Fibroblast of villous mesenchyme (primary cell): ENCODE measurements around the gene TSC22D1. TPM values are rescaled to one million over a fixed set of nuclear protein-coding genes. Genes with fewer than 3 reads are reported as not detected.

Experiments
- DNase-seq: peaks from one replicate; pipeline ENCODE4 v3.0.0-alpha.2; 2010; ENCODE audit warnings: low read depth
- H3K4me3 ChIP-seq: 2 replicates; pipeline ENCODE4 v1.5.1; 2011; ENCODE audit warnings: low read depth, mild to moderate bottlenecking, low read length
- CTCF ChIP-seq: IDR thresholded peaks from 2 replicates; pipeline ENCODE4 v1.5.1; 2012; ENCODE audit warnings: low read depth, mild to moderate bottlenecking, low read length; ENCODE audit not compliant: insufficient read depth
- total RNA-seq: library from RNA; depleted of rRNA; stranded (reverse); fragments of >200 nt; gene quantifications from 2 replicates; pipeline ENCODE4 v1.2.3, GENCODE V29; 2012

Gene TSC22D1
- total RNA-seq, 1 donor: 54.8 TPM

GRCh38 chr13:44426461-44426860 lies 149.7 kb downstream of the TSC22D1 start:
- TF ChIP-seq CTCF: no peak
- H3K4me3 ChIP-seq: no peak overlapping the region
- DNase-seq: no peak

DNA sequence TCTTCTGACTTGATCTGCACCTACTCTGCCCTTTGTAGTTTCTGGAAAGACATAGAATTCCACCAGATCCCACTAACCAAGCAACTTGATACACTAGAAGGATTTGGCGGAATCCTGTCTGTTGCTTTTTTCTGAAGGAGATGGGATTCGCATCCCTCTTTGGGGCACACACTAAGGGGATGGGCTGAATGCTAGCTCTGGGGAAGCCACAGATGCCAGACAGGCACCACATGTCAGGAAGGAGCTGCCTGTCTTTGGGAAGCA lies 150.4 kb downstream of the TSC22D1 start:
- no peak for TF ChIP-seq CTCF
- no peak for DNase-seq
- no peak overlapping the region for H3K4me3 ChIP-seq

DNA sequence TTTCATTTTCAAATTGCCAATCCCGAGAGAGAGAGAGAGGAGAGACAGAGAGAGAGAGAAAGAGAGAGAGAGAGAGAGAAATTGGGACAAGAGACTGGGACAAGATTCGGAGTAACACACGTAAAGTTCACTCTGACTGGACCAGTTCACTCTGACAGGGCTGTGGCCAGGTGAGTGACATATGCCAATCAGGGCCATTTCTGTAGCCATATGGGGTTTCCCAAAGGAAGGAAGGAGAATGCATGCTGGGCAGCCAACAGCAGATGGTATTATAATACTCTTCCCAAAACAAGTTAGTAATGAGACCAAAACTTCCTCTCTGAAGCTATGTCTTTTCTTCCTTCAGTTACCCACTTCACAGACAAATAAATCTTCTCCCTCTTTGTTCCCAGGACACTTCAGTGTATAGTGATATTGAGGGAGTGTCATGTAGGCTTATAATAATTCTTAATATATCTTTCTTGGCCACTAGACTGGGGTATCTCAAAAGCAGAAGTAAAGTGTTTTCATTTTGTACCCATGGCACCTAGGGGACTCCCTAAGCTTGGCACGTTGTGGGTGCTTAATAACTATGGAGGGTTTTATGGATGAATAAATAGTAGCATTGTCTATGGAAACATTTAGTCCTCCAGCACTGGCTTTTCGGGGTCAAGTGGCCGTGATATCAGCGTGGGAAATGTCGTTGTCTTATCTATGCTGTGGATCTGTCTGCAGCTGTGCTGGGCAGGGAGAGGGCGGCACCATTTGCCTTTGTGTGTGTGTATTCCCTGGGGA lies 150.9 kb downstream of the TSC22D1 start:
- H3K4me3 ChIP-seq: no peak overlapping the region
- peak; percentile 51 for DNase-seq
- no peak for TF ChIP-seq CTCF

DNA sequence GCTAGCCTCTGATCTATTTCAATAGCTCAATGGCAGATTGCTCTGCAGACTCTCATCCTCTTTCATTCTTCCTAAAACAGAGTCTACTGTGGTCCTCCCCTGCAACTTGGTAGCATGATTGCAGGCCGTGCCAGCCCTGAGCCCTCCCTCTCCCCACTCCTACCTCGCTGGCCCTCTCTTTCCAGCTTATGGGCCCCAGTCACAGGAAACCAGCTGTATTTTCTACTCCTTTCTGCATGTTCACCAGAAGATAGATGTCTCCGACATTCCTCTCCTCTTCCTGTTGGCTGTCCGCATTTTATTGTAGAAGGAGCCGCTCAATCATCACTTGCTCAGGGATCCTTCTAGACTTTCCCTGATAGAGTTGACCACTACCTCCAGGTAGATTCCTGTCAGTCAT lies 152.3 kb downstream of the TSC22D1 start:
- TF ChIP-seq CTCF: no peak
- no peak for DNase-seq
- no peak overlapping the region for H3K4me3 ChIP-seq

DNA sequence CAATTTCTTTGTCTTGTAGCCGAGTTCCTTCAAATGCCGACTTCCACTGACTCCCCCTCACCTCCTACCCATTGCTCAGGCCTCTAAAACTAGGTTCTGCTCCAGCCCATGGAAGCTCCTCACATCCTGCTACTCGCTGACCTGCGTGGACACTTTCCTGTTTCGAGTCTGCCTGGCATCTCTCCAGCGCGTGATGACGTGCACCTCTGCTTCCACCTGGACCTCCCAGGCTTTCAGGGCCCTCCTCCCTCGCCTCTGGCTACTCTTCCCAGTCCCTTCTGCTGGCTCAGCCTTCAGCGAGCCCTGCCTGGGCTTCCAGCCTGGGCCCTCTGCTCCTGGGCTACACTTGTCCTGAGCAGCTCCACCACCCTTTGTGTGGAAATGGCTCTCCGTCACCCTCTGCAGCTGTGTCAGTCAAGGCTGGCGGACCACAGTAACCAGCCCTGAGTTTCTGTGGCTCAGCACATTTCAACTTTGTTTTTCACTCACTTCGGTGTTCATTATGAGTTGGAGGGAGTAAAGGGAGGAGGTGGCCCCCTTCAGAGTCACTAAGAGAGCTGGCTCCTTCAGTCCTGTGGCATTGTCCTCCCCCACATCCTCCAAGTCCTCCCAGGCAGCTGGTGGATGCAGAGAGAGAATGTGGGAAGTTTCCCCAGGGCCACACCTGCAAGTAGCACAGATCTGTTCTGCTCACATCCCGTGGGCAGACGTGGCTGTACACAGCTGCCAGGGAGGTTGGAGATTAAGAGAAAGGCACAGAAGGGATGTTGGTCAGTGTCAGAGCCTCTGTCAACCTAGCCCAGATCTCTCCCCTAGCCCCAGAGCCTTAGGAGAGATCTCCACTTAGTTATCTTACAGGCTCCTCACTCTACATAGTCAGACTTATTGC lies 153.1 kb downstream of the TSC22D1 start:
- TF ChIP-seq CTCF: no peak
- H3K4me3 ChIP-seq: no peak overlapping the region
- no peak for DNase-seq

- no peak for DNase-seq
- TF ChIP-seq CTCF: no peak
- H3K4me3 ChIP-seq: no peak overlapping the region
These were observed 154.1 kb downstream of the TSC22D1 start for GRCh38 chr13:44421853-44422525.
